ENCODE measurements around the gene ADD3. TPM values are rescaled to one million over a fixed set of nuclear protein-coding genes. Genes with fewer than 3 reads are reported as not detected.
A peak's percentile ranks its signal among the peaks of the same experiment; 100 is the strongest.

ADD3 gene
- total RNA-seq, 1 donor from 2014 or later = 317 TPM

DNA sequence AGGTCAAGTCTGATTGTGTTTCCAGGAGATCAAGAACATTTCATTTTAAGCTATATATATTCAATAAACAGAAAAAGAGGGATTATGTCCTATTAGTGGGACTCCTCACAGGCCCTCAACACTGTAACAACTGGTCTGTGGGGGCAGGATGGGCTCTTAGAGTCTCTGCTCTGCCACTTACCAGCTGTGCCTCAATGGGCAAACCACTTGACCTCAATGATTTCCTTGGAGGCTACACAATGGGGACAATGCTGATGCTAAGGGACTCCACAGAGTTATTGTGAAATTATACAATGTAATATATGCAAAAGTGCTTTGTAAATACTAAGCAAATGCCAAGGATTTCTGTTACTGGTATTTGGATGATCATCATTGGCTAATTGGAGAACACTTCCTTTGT is 166.4 kb downstream of the ADD3 start:
- no peak for DNase-seq (ENCODE audit: low read depth in 2 of 2)

DNA sequence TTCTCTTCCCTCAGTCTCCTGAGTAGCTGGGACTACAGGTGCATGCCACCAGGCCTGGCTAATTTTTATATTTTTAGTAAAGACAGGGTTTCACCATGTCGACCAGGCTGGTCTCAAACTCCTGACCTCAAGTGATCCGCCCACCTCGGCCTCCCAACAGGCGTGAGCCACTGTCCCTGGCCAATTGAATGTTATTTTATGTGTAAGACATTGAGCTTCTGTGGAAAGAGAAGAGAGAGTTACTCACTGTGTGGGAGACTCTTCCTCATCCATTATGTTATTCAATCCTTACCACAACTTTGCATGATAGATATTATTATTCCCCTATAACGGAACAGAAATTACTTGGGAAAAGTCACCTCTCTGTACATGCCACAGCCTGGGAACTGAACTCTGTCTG is 167.0 kb downstream of the ADD3 start:
- DNase-seq (ENCODE audit: low read depth in 2 of 2) = no peak

DNA sequence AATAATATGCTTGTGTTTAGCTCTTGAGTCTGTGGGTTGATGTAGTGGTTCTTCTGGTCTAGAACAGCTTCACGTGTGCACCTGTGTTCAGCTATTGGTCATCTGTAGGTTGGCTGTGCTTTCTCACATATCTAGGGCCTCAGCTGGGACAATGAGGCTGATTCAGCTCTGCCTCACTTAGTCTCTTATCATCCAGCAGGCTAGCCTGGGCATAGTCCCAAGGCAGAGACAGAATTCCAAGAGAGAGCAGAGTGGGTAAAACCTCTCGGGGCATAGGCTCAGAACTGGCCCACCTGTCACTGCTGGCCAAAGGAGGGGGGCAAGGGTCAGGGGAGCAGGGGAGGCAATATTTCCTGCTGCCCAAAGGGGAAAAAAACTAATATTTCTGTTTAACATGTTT is 167.6 kb downstream of the ADD3 start:
- DNase-seq (ENCODE audit: low read depth in 2 of 2) = no peak

DNA sequence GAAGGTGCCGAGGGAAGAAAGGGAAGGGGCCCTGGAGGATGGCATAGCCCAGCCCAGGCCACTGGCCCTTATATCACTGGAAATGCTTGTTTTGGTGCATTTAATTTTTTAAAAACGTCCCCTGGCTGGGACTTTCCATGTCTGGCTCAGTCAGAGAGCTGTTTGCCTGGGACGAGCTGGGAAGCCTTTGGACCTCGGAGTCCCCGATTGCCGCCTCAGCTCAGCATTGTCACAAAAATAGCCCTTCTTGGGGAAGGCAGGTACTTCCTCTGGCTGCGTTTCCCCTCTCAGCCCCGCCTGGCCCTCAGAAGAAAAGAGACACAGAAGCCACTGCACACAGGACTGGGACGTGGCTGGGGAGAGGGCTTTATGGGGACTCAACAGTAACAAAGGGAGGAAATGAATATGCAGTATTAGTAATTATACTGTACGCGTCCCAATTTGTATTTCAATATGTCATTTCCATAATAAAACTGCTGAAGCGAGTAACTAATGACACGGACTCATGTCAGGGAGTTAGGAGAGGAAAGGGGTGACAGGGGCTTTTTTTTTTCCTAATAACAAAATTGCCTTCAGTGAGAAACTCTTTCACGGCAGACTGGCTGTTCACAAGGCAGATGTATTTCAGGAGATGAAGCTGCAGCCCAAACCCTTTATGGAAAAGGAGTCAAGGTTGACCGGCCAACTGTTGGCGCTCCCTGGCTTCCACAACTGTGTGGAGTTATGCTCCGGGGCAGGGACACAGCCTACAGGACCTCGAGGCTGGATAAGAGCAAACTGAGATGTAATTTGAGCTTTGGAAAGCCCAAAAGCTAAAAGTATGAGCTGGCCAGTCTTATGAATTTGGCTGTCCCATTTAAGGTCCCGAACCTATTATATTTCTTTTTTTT is 168.6 kb downstream of the ADD3 start:
- DNase-seq (ENCODE audit: low read depth in 2 of 2) = peak in 1 of 2 donors; percentile 35

DNA sequence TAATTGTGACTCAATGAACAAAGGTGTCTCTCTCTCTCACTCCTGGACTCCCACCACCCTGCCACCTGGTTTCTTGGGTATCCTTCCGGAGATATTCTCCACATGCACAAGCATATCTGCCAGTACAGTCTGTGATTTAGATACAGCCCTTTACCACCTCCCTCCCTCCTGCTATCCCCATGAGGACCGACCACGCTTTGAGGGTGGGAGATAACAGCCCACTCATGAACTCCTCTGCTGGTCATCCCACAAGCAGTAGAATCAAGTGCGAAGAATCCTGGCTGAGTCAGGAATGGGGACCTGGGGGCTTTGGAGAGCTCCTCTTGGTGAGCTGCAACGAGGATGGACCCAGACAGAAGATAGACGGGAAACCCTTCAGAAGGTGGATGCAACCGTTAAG is 171.4 kb downstream of the ADD3 start:
- DNase-seq (ENCODE audit: low read depth in 2 of 2) = no peak

DNA sequence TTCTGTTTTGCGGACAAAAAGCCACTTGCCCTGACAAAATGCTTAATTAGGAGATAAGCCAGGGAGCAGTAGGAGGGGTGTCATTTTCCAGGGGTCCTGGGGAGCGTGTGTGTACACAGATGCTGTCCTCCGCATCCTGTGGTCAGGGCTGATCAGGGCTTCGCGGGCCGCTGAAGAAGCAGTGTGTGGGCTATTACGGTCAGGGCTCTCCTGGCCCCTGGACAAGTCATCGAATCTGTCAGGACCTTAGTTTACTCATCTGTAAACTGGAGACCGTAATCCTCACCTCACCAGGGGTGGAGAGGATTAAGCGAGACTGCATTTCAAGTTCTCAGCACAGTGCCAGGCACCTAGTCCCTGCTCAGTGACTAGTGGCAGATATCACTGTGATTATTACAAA is 173.7 kb downstream of the ADD3 start:
- no peak for DNase-seq (ENCODE audit: low read depth in 2 of 2)

DNA sequence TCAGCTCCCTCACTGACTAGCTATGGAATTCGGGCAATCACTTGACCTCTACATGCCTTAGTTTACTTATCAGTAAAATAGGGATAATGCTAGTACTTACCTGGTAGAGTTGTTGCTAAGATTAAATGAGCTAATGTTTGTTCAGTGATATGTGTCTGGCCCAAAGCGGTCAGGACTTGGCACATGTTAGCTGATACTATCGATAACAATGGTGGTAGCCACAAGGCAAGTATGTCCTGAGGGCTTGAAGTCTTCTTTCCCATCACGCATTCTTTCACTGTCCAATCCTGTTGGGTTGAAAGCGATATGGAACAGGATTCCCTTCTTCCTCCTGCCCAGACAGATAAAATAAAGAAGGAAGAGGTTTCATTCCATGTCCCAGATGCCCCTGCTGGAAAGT is 174.1 kb downstream of the ADD3 start:
- no peak for DNase-seq (ENCODE audit: low read depth in 2 of 2)

DNA sequence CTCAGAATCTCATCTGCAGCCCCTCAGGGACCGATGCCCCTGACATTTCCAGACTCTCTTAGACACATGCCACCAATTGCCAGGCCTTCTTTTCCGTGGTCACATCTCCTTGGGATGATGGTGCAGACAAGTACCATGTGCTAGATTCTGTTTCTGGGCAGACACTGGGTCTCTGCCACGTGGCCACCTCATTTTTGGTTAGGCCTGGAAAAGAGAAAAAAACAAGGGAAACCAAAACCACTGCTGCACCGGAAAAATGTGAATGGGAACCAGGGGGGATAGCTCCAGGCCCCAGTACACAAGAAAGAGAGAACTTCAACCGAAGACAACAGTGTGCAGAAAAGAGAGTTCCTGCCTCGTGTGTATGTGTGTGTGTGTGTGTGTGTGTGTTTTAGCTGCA is 176.6 kb downstream of the ADD3 start:
- DNase-seq (ENCODE audit: low read depth in 2 of 2) = no peak

Other genes starting within 250 kb of the ADD3 start
- 123 and 136 TPM in 2 replicates for gene XPNPEP1, start 84.5 kb upstream of the ADD3 start, total RNA-seq
- gene MXI1, start 199.6 kb downstream of the ADD3 start, total RNA-seq = 5.9 and 12.1 TPM in 2 replicates

Measured in lung microvascular endothelial cell (primary cell).